ENCODE results near the gene CDAN1.

The CDAN1 gene

GRCh38 chr15:42744195-42744594, 7.3 kb upstream of the CDAN1 start:
- no peak for TF ChIP-seq ZNF274 (IDR thresholded peaks at IDR 0.05; ENCODE audit: low read depth, low read length)

GRCh38 chr15:42742149-42742548, 5.2 kb upstream of the CDAN1 start:
- no peak overlapping the region for H3K4me3 ChIP-seq (ENCODE audit: low read length)
- TF ChIP-seq ZNF274 (IDR thresholded peaks at IDR 0.05; ENCODE audit: low read depth, low read length): no peak

More at GRCh38 chr15:42744195-42744594, 7.3 kb upstream of the CDAN1 start:
- no peak overlapping the region for H3K4me3 ChIP-seq (ENCODE audit: low read length)

- H3K4me3 ChIP-seq (ENCODE audit: low read length): no peak overlapping the region
- no peak for TF ChIP-seq ZNF274 (IDR thresholded peaks at IDR 0.05; ENCODE audit: low read depth, low read length)
These were observed 4.8 kb upstream of the CDAN1 start for GRCh38 chr15:42741710-42742109.

- H3K4me3 ChIP-seq (ENCODE audit: low read length): peak overlapping the region; percentile 89; the same call in 1 of the 2 replicates
- no peak for TF ChIP-seq ZNF274 (IDR thresholded peaks at IDR 0.05; ENCODE audit: low read depth, low read length)
These were observed 801 bp upstream of the CDAN1 start for GRCh38 chr15:42737529-42738328.

- TF ChIP-seq ZNF274 (IDR thresholded peaks at IDR 0.05; ENCODE audit: low read depth, low read length): no peak
- H3K4me3 ChIP-seq (ENCODE audit: low read length): peak overlapping the region; percentile 76
These were observed 643 bp downstream of the CDAN1 start for GRCh38 chr15:42736178-42736792.

GRCh38 chr15:42735382-42736165, 1.4 kb downstream of the CDAN1 start:
- peak overlapping the region; percentile 76; the same call in 1 of the 2 replicates for H3K4me3 ChIP-seq (ENCODE audit: low read length)
- no peak for TF ChIP-seq ZNF274 (IDR thresholded peaks at IDR 0.05; ENCODE audit: low read depth, low read length)

- no peak for TF ChIP-seq ZNF274 (IDR thresholded peaks at IDR 0.05; ENCODE audit: low read depth, low read length)
- no peak overlapping the region for H3K4me3 ChIP-seq (ENCODE audit: low read length)
These were observed 2.8 kb downstream of the CDAN1 start for GRCh38 chr15:42734076-42734672.

- TF ChIP-seq ZNF274 (IDR thresholded peaks at IDR 0.05; ENCODE audit: low read depth, low read length): no peak
- no peak overlapping the region for H3K4me3 ChIP-seq (ENCODE audit: low read length)
These were observed 3.9 kb downstream of the CDAN1 start for GRCh38 chr15:42733027-42733426.

GRCh38 chr15:42732095-42732827, 4.7 kb downstream of the CDAN1 start:
- no peak overlapping the region for H3K4me3 ChIP-seq (ENCODE audit: low read length)
- TF ChIP-seq ZNF274 (IDR thresholded peaks at IDR 0.05; ENCODE audit: low read depth, low read length): no peak

GRCh38 chr15:42731461-42731860, 5.5 kb downstream of the CDAN1 start:
- no peak for TF ChIP-seq ZNF274 (IDR thresholded peaks at IDR 0.05; ENCODE audit: low read depth, low read length)
- no peak overlapping the region for H3K4me3 ChIP-seq (ENCODE audit: low read length)

GRCh38 chr15:42730536-42730935, 6.4 kb downstream of the CDAN1 start:
- no peak overlapping the region for H3K4me3 ChIP-seq (ENCODE audit: low read length)
- no peak for TF ChIP-seq ZNF274 (IDR thresholded peaks at IDR 0.05; ENCODE audit: low read depth, low read length)

GRCh38 chr15:42730135-42730534, 6.8 kb downstream of the CDAN1 start:
- no peak overlapping the region for H3K4me3 ChIP-seq (ENCODE audit: low read length)
- TF ChIP-seq ZNF274 (IDR thresholded peaks at IDR 0.05; ENCODE audit: low read depth, low read length): no peak

GRCh38 chr15:42729409-42729808, 7.5 kb downstream of the CDAN1 start:
- H3K4me3 ChIP-seq (ENCODE audit: low read length): no peak overlapping the region
- TF ChIP-seq ZNF274 (IDR thresholded peaks at IDR 0.05; ENCODE audit: low read depth, low read length): no peak
